RWPE2 (cell line): Measurements from ENCODE around the gene CXXC5.

Source experiments
- ATAC-seq: fragments of 200-7000 bp; cut with Tn5 transposase; 3 replicates; pipeline ENCODE4 v1.9.1; 2021; ENCODE audit warnings: low read depth
- DNase-seq: peaks from one replicate; pipeline ENCODE4 v3.0.0-alpha.2; 2020; ENCODE audit warnings: low spot score
- H3K27ac ChIP-seq: fragments of 450-650 bp; 2 replicates; pipeline ENCODE4 v1.5.1; 2017; ENCODE audit warnings: mild to moderate bottlenecking; ENCODE audit not compliant: poor library complexity, severe bottlenecking
- H3K27me3 ChIP-seq: fragments of 250-450 bp; sonication (Bioruptor Pico); 2 replicates; pipeline ENCODE4 v1.5.1; 2021; ENCODE audit warnings: mild to moderate bottlenecking, moderate library complexity; ENCODE audit not compliant: insufficient read depth, poor library complexity, severe bottlenecking
- H3K36me3 ChIP-seq: fragments of 250-450 bp; sonication (Bioruptor Pico); 2 replicates; pipeline ENCODE4 v1.5.1; 2020; ENCODE audit warnings: low read depth, mild to moderate bottlenecking, moderate library complexity
- H3K4me1 ChIP-seq: fragments of 250-450 bp; sonication (Bioruptor Pico); 2 replicates; pipeline ENCODE4 v1.5.1; 2021; ENCODE audit warnings: mild to moderate bottlenecking, moderate library complexity; ENCODE audit not compliant: insufficient read depth, poor library complexity, severe bottlenecking
- H3K4me3 ChIP-seq: fragments of 250-450 bp; sonication (Bioruptor Pico); 2 replicates; pipeline ENCODE4 v1.5.1; 2021; ENCODE audit warnings: mild to moderate bottlenecking, moderate library complexity; ENCODE audit not compliant: severe bottlenecking
- H3K9me3 ChIP-seq: fragments of 250-450 bp; sonication (Bioruptor Pico); 2 replicates; pipeline ENCODE4 v1.5.1; 2021; ENCODE audit warnings: mild to moderate bottlenecking, moderate library complexity; ENCODE audit not compliant: severe bottlenecking
- CTCF ChIP-seq: fragments of 450-650 bp; IDR thresholded peaks from one replicate; pipeline ENCODE4 v1.5.1; 2017; ENCODE audit warnings: mild to moderate bottlenecking, moderate library complexity; ENCODE audit not compliant: poor library complexity, severe bottlenecking

Gene CXXC5

GRCh38 chr5:139658501-139658927 lies 10.4 kb downstream of the CXXC5 start:
- DNase-seq (no peak), ATAC-seq (no peak)
- TF ChIP-seq CTCF, result no peak
- Histone ChIP-seq H3K27ac (no peak overlapping the region), H3K4me1 (peaks cover 19% of the 10 kb centered on the region), H3K27me3 (no peaks in the 10 kb centered on the region), H3K9me3 (no peaks in the 10 kb centered on the region), H3K4me3 (no peak overlapping the region), H3K36me3 (no peaks in the 10 kb centered on the region)

DNA sequence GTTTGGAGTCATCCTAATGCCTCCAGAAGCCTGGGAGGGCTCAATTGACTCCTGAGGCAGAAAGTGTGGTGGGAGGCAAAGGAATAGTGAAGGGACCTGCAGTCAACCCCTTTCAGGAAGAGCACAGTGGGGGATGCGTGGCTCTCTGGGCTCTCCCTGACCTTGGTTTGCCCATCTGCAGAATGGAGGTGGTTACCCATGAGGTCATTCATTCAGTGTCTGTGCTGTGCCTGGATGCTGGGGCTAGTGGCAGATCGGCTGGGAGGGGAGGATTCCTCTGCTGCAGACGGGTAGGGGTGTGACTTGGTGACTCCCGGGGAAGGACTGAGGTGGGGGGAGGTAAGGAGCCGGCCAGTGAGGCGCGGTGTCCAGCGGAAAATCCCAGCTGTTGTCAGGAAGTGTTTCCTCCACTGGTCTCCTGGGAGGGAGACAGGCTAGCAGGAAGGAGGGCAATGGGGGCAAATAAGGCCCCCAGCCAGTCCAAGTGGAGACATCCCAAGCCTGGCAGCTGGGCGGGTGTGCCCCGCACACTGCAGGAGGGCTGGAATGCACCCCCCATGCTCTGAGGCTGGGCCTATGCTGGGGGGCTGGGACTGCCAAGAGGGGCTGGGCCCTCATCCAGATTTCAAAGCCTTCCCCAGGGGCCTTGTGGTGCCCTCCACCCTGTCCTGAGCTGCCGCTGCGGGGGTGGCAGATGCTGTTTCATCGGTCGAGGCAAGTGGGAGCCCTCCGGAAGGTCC lies 10.9 kb downstream of the CXXC5 start:
- Histone ChIP-seq H3K27me3 (no peaks in the 10 kb centered on the region), H3K9me3 (no peaks in the 10 kb centered on the region), H3K4me1 (peaks cover 19% of the 10 kb centered on the region), H3K27ac (peak overlapping the region; percentile 74), H3K36me3 (no peaks in the 10 kb centered on the region), H3K4me3 (no peak overlapping the region)
- no peak for DNase-seq
- ATAC-seq, result no peak
- TF ChIP-seq CTCF, result no peak

DNA sequence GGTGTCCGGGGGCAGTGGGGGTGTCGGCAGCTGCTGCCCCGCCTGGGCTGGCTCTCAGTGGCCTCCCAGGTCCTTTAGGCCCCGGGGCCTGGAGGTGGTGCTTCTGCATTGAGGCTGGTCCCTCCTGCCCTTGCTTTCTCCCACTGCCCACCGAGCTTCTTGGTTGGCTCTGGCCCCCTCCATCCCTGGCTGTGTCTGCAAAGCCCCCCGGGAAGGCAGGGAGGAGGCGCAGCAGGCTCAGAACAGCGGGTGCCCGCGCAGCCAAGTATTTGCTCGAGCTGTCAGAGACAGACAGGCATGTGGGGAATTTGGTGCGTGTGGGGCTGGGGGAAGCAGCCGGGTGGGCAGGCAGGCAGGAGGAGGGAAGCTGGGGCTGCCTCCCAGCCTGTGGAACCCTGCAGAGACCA lies 11.5 kb downstream of the CXXC5 start:
- no peak for DNase-seq
- TF ChIP-seq CTCF, result no peak
- Histone ChIP-seq H3K36me3 (no peaks in the 10 kb centered on the region), H3K4me1 (peaks cover 19% of the 10 kb centered on the region), H3K27ac (peak overlapping the region; percentile 74), H3K9me3 (no peaks in the 10 kb centered on the region), H3K27me3 (no peaks in the 10 kb centered on the region), H3K4me3 (no peak overlapping the region)
- ATAC-seq, result no peak

GRCh38 chr5:139660105-139660922 lies 12.2 kb downstream of the CXXC5 start:
- Histone ChIP-seq H3K4me3 (no peak overlapping the region), H3K4me1 (peaks cover 19% of the 10 kb centered on the region), H3K27me3 (no peaks in the 10 kb centered on the region), H3K27ac (peak overlapping the region; percentile 74), H3K9me3 (no peaks in the 10 kb centered on the region), H3K36me3 (no peaks in the 10 kb centered on the region)
- peak; percentile 65 for ATAC-seq
- DNase-seq, result no peak
- TF ChIP-seq CTCF, result no peak
